GM12874 (cell line): ENCODE measurements around the gene PRKCE.

Source experiments
- CTCF ChIP-seq: IDR thresholded peaks from 2 replicates; pipeline ENCODE4 v1.5.1; 2011; ENCODE audit warnings: low read depth, mild to moderate bottlenecking, control low read depth, low read length, moderate library complexity; ENCODE audit not compliant: insufficient read depth

PRKCE gene

DNA sequence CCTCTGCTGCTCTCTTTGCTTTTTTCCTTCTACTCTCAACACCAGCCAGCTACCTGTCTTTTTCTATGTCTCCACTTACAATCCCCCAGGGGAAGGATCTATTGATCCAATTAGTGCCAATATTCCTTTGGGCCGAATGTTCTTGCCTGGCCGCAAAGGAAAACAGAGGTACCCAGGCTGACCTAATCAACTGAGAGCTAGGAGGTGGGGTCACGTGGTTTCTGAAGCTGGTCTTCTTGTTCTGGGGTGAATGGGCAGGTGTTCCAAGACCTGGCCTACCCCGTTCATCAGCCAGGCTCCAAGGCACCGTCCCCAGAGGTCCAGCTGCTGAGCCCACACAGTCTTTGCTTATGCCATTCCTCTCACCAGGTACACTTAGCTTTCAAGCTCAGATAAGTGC, 580.2 kb downstream of the PRKCE start:
- no peak for TF ChIP-seq CTCF

GRCh38 chr2:46232860-46233259, 581.4 kb downstream of the PRKCE start:
- no peak for TF ChIP-seq CTCF

DNA sequence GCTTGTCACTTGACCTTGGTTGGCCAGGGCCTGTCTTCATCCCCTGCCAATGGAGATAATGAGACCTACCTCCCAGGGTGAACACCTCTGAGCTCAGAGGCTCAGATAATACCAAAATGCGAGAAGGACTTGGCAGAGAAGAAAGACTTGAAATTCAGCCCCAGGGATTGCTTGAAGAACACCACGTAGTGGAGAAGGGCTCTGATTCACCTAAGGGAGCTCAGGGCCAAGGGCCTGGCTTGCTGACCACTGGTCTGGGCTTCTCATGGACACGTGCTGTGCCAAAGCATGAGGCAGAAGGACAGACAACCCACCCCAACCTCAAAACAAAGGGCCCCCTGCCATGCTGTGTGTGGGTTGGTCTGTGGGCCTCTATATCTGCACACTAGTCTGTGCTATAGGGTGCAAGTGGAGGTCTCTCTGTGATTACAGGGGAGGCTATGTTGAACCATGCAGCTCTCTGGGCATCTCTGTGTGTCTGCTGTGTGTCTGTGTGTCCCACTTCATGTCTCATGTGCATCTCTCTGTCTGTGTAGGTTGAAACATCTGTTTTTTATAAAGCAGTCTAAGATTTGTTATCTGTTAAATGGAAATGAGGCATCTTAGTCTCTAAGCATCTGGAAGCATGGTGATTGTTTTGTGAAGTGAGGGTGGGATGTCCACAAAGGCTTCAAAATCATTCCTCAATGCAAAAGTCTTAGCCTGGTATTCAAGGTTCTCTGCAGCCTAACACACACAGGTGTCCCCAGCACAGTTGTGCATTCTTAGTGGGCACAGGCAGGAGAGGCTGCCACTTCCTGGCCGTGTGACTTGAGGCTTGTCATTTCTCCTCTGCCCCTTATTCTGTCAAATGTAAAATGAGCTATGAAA, 584.8 kb downstream of the PRKCE start:
- no peak for TF ChIP-seq CTCF

GRCh38 chr2:46236876-46237859, 585.7 kb downstream of the PRKCE start:
- no peak for TF ChIP-seq CTCF
